Mucosa of stomach (tissue), 1 donor: ENCODE data around the gene PLXNC1.
"Not testable (repeated sequence)": the region's sequence is repeated elsewhere in the genome, so short reads cannot be mapped to it uniquely, and the experiment has no call there.

Experiments
- H3K27me3 ChIP-seq: one replicate; pipeline ENCODE4 v1.7.0; 2013; ENCODE audit warnings: mild to moderate bottlenecking, low read length; ENCODE audit not compliant: control insufficient read depth, insufficient read depth
- H3K36me3 ChIP-seq: one replicate; pipeline ENCODE4 v1.7.0; 2013; ENCODE audit warnings: low read length; ENCODE audit not compliant: control insufficient read depth, insufficient read depth
- H3K4me1 ChIP-seq: one replicate; pipeline ENCODE4 v1.7.0; 2013; ENCODE audit warnings: mild to moderate bottlenecking, low read length; ENCODE audit not compliant: control insufficient read depth, insufficient read depth
- H3K4me3 ChIP-seq: one replicate; pipeline ENCODE4 v1.7.0; 2013; ENCODE audit warnings: low read length
- H3K9ac ChIP-seq: one replicate; pipeline ENCODE4 v1.7.0; 2013; ENCODE audit warnings: mild to moderate bottlenecking, low read length, moderate library complexity
- H3K9me3 ChIP-seq: one replicate; pipeline ENCODE4 v1.7.0; 2013; ENCODE audit warnings: mild to moderate bottlenecking, low read length, moderate library complexity; ENCODE audit not compliant: control insufficient read depth
- donor health status: Pancreatic carcinoma.

The PLXNC1 gene

DNA sequence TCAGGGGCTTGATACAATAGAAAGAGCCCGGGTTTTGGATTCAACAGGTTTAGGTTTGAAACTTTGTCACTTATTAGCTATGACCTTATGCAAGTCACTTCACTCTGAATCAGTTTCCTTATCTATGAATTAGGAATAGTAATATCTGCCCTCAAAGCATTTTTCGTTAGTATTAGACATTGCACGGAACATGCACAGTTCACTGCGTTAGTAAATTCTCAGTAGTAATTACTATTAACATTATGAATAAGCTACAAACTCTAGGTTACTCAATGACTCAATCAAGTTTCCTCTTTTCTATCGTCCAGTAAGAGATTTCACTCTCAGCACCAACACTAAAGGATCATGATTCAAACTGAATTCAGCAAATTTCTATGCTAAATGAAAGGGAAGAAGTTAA is 161.0 kb downstream of the PLXNC1 start:
- Histone ChIP-seq H3K27me3 (no peaks in the 10 kb centered on the region), H3K4me3 (no peak overlapping the region), H3K36me3 (no peaks in the 10 kb centered on the region), H3K4me1 (no peaks in the 10 kb centered on the region), H3K9ac (no peak overlapping the region), H3K9me3 (no peaks in the 10 kb centered on the region)

DNA sequence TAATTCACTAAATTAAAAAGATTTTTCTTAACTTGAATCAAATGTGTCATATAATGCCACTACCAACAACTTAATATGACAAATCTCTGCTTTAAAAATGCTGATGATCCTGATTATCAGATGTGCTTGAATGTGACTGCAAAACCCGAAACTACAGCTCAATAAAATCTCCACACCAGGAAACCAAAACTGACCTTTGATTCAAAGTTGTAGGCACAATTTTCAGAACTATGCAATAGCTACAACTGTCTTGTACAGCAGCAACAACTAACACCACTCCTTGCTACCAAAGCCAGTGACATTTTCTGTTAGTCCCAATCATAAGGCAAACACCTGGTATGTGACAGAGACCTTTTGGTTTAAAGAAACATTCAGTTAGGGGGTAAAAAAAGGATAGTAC is 164.0 kb downstream of the PLXNC1 start:
- H3K4me1 ChIP-seq: no peaks in the 10 kb centered on the region
- no peaks in the 10 kb centered on the region for H3K36me3 ChIP-seq
- H3K4me3 ChIP-seq: no peak overlapping the region
- no peaks in the 10 kb centered on the region for H3K27me3 ChIP-seq
- H3K9ac ChIP-seq: no peak overlapping the region
- no peaks in the 10 kb centered on the region for H3K9me3 ChIP-seq

DNA sequence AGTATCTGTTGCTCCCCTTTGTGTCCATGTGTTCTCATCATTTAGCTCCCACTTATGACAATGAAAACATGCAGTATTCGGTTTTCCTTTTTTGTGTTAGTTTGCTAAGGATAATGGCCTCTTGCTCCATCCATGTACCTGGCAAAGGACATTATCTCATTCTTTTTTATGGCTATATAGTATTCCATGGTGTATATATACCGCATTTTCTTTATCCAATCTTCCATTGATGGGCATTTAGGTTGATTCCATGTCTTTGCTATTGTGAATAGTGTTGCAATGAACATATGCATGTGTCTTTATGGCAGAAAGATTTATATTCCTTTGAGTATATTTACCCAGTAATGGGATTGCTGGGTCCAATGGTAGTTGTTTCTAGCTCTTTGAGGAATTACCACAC is 168.2 kb downstream of the PLXNC1 start:
- not testable (repeated sequence) for H3K9ac ChIP-seq, H3K4me3 ChIP-seq, H3K36me3 ChIP-seq, H3K4me1 ChIP-seq, H3K27me3 ChIP-seq
- peaks cover 13% of the 10 kb centered on the region for H3K9me3 ChIP-seq

- peaks cover 13% of the 10 kb centered on the region for H3K36me3 ChIP-seq
These were observed 169.8 kb downstream of the PLXNC1 start for GRCh38 chr12:94318181-94318580.

DNA sequence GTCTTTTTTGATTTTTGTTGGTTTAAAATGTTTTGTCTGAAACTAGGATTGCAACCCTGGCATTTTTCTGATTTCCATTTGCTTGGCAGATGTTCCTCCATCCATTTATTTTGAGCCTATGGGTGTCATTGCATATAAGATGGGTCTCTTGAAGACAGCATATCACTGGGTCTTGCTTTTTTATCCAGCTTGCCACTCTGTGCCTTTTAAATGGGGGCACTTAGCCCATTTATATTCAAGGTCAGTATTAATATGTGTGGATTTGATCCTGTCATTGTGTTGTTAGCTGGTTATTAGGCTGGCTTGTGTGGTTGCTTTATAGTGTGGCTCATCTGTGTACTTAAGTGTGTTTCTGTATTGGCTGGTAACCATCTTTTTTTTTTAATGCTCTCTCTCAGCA is 171.7 kb downstream of the PLXNC1 start:
- H3K9me3 ChIP-seq: peaks cover 13% of the 10 kb centered on the region
- no peaks in the 10 kb centered on the region for H3K4me1 ChIP-seq
- peaks cover 13% of the 10 kb centered on the region for H3K36me3 ChIP-seq
- no peak overlapping the region for H3K9ac ChIP-seq
- H3K27me3 ChIP-seq: no peaks in the 10 kb centered on the region
- H3K4me3 ChIP-seq: no peak overlapping the region

More at GRCh38 chr12:94318181-94318580, 169.8 kb downstream of the PLXNC1 start:
- Histone ChIP-seq H3K4me1 (no peaks in the 10 kb centered on the region), H3K4me3 (no peak overlapping the region), H3K9me3 (peaks cover 13% of the 10 kb centered on the region), H3K9ac (no peak overlapping the region), H3K27me3 (no peaks in the 10 kb centered on the region)

GRCh38 chr12:94322346-94322745 is 174.0 kb downstream of the PLXNC1 start:
- Histone ChIP-seq H3K36me3 (peaks cover 13% of the 10 kb centered on the region), H3K9me3 (peaks cover 13% of the 10 kb centered on the region), H3K4me3 (no peak overlapping the region), H3K9ac (no peak overlapping the region), H3K27me3 (no peaks in the 10 kb centered on the region), H3K4me1 (no peaks in the 10 kb centered on the region)

- H3K9ac ChIP-seq: no peak overlapping the region
- H3K4me3 ChIP-seq: no peak overlapping the region
- H3K4me1 ChIP-seq: no peaks in the 10 kb centered on the region
- no peaks in the 10 kb centered on the region for H3K27me3 ChIP-seq
- peaks cover 3% of the 10 kb centered on the region for H3K9me3 ChIP-seq
- peaks cover 12% of the 10 kb centered on the region for H3K36me3 ChIP-seq
These were observed 177.9 kb downstream of the PLXNC1 start for GRCh38 chr12:94326234-94326633.

DNA sequence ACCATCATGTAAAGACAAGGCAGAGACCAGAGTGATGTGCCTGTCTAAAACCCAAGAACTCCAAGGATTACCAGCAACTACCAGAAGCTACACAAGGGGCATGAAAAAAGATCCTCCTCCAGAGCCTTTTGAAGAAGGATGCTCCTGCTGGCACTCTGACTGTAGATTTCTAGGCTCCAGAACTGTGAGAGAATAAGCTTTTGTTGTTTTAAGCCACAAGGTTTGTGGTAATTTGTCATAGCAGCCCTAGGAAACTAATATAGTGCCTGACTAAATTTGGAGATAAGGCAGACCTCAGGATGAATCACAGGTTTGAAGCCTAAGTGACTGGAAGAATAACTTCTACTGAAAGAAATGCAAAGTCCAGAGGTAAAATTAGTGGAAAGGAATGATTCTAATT is 178.3 kb downstream of the PLXNC1 start:
- no peaks in the 10 kb centered on the region for H3K27me3 ChIP-seq
- H3K4me1 ChIP-seq: no peaks in the 10 kb centered on the region
- H3K4me3 ChIP-seq: no peak overlapping the region
- no peak overlapping the region for H3K9ac ChIP-seq
- no peaks in the 10 kb centered on the region for H3K9me3 ChIP-seq
- H3K36me3 ChIP-seq: peaks cover 9% of the 10 kb centered on the region

DNA sequence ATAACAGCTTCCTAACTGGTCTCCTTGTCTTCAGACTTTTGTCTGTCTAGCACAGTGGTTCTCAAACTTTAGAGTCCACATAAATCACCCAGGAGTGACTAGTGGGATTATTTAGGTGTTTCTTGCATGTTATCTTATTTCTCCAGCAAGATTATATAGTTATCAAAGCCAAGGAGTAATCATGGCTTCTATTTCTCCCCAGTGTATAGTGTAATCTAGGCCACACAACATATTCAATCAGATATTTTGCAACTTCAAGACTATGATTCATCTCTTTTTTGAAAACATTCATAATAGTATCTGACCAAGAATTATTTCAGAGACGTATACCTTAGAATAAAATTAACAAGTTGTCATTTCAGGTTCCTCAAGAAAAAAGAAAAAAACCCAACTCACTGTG is 179.4 kb downstream of the PLXNC1 start:
- H3K36me3 ChIP-seq: no peaks in the 10 kb centered on the region
- no peaks in the 10 kb centered on the region for H3K27me3 ChIP-seq
- no peak overlapping the region for H3K4me3 ChIP-seq
- no peaks in the 10 kb centered on the region for H3K4me1 ChIP-seq
- H3K9ac ChIP-seq: no peak overlapping the region
- H3K9me3 ChIP-seq: no peaks in the 10 kb centered on the region

DNA sequence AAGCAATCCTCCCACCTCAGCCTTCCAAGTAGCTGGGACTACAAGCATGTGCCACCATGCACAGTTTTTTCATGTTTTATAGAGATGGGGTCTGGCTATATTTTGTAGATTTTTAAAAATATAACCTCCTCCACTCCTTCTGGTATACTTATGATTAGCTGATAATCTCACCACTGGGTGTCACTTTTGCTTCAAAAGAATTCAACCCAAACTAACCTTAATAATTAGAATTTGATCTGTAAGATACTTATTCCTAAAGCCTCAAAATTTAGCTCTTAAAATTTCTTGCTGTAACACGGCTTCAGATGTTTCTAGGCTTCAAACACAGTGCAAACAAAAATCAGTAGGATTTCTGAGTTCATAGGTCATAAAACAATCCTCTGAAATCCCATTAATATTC is 181.0 kb downstream of the PLXNC1 start:
- Histone ChIP-seq H3K4me1 (no peaks in the 10 kb centered on the region), H3K36me3 (no peaks in the 10 kb centered on the region), H3K4me3 (no peak overlapping the region), H3K9ac (no peak overlapping the region), H3K27me3 (no peaks in the 10 kb centered on the region), H3K9me3 (no peaks in the 10 kb centered on the region)

- H3K9me3 ChIP-seq: no peaks in the 10 kb centered on the region
- H3K9ac ChIP-seq: no peak overlapping the region
- no peaks in the 10 kb centered on the region for H3K36me3 ChIP-seq
- no peaks in the 10 kb centered on the region for H3K4me1 ChIP-seq
- no peaks in the 10 kb centered on the region for H3K27me3 ChIP-seq
- H3K4me3 ChIP-seq: no peak overlapping the region
These were observed 185.0 kb downstream of the PLXNC1 start for GRCh38 chr12:94333396-94333795.

- no peaks in the 10 kb centered on the region for H3K36me3 ChIP-seq
- H3K9me3 ChIP-seq: no peaks in the 10 kb centered on the region
- no peaks in the 10 kb centered on the region for H3K4me1 ChIP-seq
- H3K9ac ChIP-seq: no peak overlapping the region
- no peaks in the 10 kb centered on the region for H3K27me3 ChIP-seq
- H3K4me3 ChIP-seq: no peak overlapping the region
These were observed 188.0 kb downstream of the PLXNC1 start for GRCh38 chr12:94336211-94336925.
